Panc1 (cell line): Measurements from ENCODE around the gene ENKD1. TPM values are rescaled to one million over a fixed set of nuclear protein-coding genes. Genes with fewer than 3 reads are reported as not detected.

Experiments
- ATAC-seq: fragments of 200-7000 bp; cut with Tn5 transposase; 2 replicates; pipeline ENCODE4 v1.9.1; 2020; ENCODE audit warnings: mild to moderate bottlenecking, moderate library complexity
- BruUV-seq: library from RNA; stranded (reverse); fragments of 400-500 nt; replicated peaks from 2 replicates; lab custom pipeline; 2021; lab: Mats Ljungman, UMichigan
- CTCF ChIA-PET: fragments of 300-600 bp; sonication (Branson Sonifier 250); formaldehyde crosslinking; loops from one replicate; lab custom pipeline; 2022; ENCODE audit warnings: antibody characterized with exemption; lab: Charles Lee
- POLR2A ChIA-PET: fragments of 300-600 bp; sonication (Branson Sonifier 250); formaldehyde crosslinking; loops from one replicate; lab custom pipeline; 2022; ENCODE audit warnings: antibody characterized with exemption; lab: Charles Lee
- DNase-seq: peaks from one replicate; pipeline ENCODE4 v3.0.0-alpha.2; 2010; ENCODE audit warnings: low read depth, low spot score
- H3K27ac ChIP-seq: 2 replicates; pipeline ENCODE4 v1.5.1; 2011; ENCODE audit warnings: mild to moderate bottlenecking, low read length, inconsistent platforms
- H3K27me3 ChIP-seq: fragments of 200-500 bp; sonication (Bioruptor generic); 2 replicates; pipeline ENCODE4 v1.6.0; 2014; ENCODE audit warnings: low read length, inconsistent platforms; ENCODE audit not compliant: control insufficient read depth, insufficient read depth
- H3K36me3 ChIP-seq: fragments of 200-500 bp; sonication (Bioruptor generic); 2 replicates; pipeline ENCODE4 v1.5.1; 2014; ENCODE audit warnings: inconsistent platforms, mild to moderate bottlenecking, low read length, moderate library complexity; ENCODE audit not compliant: control insufficient read depth, insufficient read depth
- H3K4me1 ChIP-seq: 2 replicates; pipeline ENCODE4 v1.5.1; 2011; ENCODE audit warnings: inconsistent platforms, mild to moderate bottlenecking, low read length, moderate library complexity; ENCODE audit not compliant: control insufficient read depth, insufficient read depth
- H3K4me3 ChIP-seq, 2 experiments: 2 replicates each; pipeline ENCODE4 v1.5.1; 2011 to 2012; ENCODE audit warnings: low read depth in 2 of 2, low read length in 2 of 2, mild to moderate bottlenecking in 2 of 2, inconsistent platforms in 1 of 2, moderate library complexity in 1 of 2
- H3K9me3 ChIP-seq: fragments of 200-500 bp; sonication (Bioruptor generic); 2 replicates; pipeline ENCODE4 v1.5.1; 2014; ENCODE audit warnings: low read depth, mild to moderate bottlenecking, inconsistent platforms, low read length, moderate library complexity; ENCODE audit not compliant: control insufficient read depth, insufficient read depth
- POLR2AphosphoS5 ChIP-seq: IDR thresholded peaks from 2 replicates; pipeline ENCODE4 v1.6.1; 2012; ENCODE audit warnings: mild to moderate bottlenecking, low read depth, low read length, moderate library complexity
- SIN3A ChIP-seq: IDR thresholded peaks from 2 replicates; pipeline ENCODE4 v1.6.1; 2012; ENCODE audit warnings: low read depth, mild to moderate bottlenecking, low read length, moderate library complexity, borderline replicate concordance; ENCODE audit not compliant: insufficient read depth
- TCF7L2 ChIP-seq: IDR thresholded peaks from 2 replicates; pipeline ENCODE4 v1.6.1; 2011; ENCODE audit warnings: mild to moderate bottlenecking, low read depth, low read length, inconsistent platforms
- in situ Hi-C: cut with HindIII; loops from 2 replicates; pipeline ENCODE4 v1.10.0; 2016; ENCODE audit warnings: low sequenced_read_pairs, low pct_unique_long_range_greater_than_20kb
- intact Hi-C: fragments of 100-400 bp; cut with micrococcal nuclease; formaldehyde crosslinking; loops from one replicate; pipeline ENCODE4 v1.10.0; 2022; ENCODE audit not compliant: unreplicated experiment
- total RNA-seq: library from RNA; stranded (reverse); gene quantifications from one replicate; pipeline ENCODE4 v1.2.1, GENCODE V29; 2021; ENCODE audit not compliant: unreplicated experiment
- TF ChIP-seq, protein P1 (sequence below), 2 experiments: IDR thresholded peaks; 2 replicates each; pipeline ENCODE4 v1.6.1; 2011 to 2012; ENCODE audit warnings: low read depth in 2 of 2, control low read depth in 1 of 2, low read length in 1 of 2, mild to moderate bottlenecking in 1 of 2, moderate library complexity in 1 of 2; ENCODE audit not compliant: insufficient read depth in 1 of 2
- TF ChIP-seq, protein P2 (sequence below): fragments of 450-650 bp; IDR thresholded peaks from 2 replicates; pipeline ENCODE4 v1.5.1; 2017; ENCODE audit warnings: mild to moderate bottlenecking

Gene ENKD1
- total RNA-seq, 1 experiment from 2014 or later = 14.6 TPM

DNA sequence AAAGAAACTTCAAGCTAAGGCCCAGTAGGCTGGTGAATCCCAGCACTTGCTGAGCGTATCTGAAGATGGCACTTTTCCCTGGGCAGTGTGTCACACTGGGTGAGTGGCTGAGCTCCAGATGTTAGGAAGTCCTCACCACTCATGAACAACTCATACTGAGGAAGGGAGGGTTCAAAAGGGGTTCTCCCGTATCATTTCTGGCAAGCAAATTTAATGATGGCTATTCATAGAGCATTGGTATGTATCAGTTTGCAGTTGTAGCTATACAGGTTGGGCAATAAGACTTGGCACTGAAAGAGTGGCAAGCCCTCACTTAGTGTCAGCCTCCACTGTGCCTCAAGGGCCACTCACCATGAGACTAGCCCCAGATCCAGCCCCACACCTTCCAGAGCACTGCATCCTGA, 41.8 kb upstream of the ENKD1 start:
- in situ Hi-C loops (no loop called here), intact Hi-C loops (no loop called here)
- ATAC-seq = no peak
- POLR2A ChIA-PET = no interaction called here
- Histone ChIP-seq H3K4me1 (no peaks in the 10 kb centered on the region), H3K27me3 (no peaks in the 10 kb centered on the region), H3K4me3 (no peak overlapping the region), H3K27ac (no peak overlapping the region), H3K36me3 (no peaks in the 10 kb centered on the region), H3K9me3 (no peaks in the 10 kb centered on the region)
- BruUV-seq = no TSS peak
- no peak for TF ChIP-seq SIN3A
- CTCF ChIA-PET = no interaction called here
- no peak for DNase-seq

DNA sequence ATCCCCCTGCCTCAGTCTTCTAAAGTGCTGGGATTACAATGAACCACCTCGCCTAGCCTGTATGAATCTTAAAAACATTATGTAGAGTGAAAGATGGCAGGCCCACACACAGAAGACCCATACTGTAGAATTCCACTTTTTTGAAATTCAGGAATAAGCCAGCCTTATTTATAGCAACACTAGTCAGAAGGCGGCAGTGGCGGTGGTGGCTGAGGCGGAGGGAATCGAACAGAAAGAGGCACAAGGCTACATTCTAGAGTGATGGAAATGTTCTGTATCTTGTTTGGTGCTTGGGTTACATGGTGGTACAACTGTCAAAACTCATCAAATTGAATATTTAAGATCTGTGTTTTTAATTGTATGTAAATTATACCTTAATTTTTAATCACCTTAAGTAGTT, 41.2 kb upstream of the ENKD1 start:
- H3K27ac ChIP-seq = no peak overlapping the region
- CTCF ChIA-PET = no interaction called here
- no peak for TF ChIP-seq SIN3A
- no peak for TF ChIP-seq TCF7L2
- TF ChIP-seq, protein P1, sequence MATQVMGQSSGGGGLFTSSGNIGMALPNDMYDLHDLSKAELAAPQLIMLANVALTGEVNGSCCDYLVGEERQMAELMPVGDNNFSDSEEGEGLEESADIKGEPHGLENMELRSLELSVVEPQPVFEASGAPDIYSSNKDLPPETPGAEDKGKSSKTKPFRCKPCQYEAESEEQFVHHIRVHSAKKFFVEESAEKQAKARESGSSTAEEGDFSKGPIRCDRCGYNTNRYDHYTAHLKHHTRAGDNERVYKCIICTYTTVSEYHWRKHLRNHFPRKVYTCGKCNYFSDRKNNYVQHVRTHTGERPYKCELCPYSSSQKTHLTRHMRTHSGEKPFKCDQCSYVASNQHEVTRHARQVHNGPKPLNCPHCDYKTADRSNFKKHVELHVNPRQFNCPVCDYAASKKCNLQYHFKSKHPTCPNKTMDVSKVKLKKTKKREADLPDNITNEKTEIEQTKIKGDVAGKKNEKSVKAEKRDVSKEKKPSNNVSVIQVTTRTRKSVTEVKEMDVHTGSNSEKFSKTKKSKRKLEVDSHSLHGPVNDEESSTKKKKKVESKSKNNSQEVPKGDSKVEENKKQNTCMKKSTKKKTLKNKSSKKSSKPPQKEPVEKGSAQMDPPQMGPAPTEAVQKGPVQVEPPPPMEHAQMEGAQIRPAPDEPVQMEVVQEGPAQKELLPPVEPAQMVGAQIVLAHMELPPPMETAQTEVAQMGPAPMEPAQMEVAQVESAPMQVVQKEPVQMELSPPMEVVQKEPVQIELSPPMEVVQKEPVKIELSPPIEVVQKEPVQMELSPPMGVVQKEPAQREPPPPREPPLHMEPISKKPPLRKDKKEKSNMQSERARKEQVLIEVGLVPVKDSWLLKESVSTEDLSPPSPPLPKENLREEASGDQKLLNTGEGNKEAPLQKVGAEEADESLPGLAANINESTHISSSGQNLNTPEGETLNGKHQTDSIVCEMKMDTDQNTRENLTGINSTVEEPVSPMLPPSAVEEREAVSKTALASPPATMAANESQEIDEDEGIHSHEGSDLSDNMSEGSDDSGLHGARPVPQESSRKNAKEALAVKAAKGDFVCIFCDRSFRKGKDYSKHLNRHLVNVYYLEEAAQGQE (IDR thresholded peaks at IDR 0.05; ENCODE audit: insufficient read depth in 1 of 2, low read depth in 2 of 2, low read length in 1 of 2) = no peak
- TF ChIP-seq, protein P2, sequence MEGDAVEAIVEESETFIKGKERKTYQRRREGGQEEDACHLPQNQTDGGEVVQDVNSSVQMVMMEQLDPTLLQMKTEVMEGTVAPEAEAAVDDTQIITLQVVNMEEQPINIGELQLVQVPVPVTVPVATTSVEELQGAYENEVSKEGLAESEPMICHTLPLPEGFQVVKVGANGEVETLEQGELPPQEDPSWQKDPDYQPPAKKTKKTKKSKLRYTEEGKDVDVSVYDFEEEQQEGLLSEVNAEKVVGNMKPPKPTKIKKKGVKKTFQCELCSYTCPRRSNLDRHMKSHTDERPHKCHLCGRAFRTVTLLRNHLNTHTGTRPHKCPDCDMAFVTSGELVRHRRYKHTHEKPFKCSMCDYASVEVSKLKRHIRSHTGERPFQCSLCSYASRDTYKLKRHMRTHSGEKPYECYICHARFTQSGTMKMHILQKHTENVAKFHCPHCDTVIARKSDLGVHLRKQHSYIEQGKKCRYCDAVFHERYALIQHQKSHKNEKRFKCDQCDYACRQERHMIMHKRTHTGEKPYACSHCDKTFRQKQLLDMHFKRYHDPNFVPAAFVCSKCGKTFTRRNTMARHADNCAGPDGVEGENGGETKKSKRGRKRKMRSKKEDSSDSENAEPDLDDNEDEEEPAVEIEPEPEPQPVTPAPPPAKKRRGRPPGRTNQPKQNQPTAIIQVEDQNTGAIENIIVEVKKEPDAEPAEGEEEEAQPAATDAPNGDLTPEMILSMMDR = no peak
- no peak for TF ChIP-seq POLR2AphosphoS5
- no peaks in the 10 kb centered on the region for H3K9me3 ChIP-seq
- no peaks in the 10 kb centered on the region for H3K36me3 ChIP-seq
- no peak for ATAC-seq
- intact Hi-C loops = no loop called here
- in situ Hi-C loops = no loop called here
- POLR2A ChIA-PET = no interaction called here
- no peaks in the 10 kb centered on the region for H3K4me1 ChIP-seq
- H3K27me3 ChIP-seq = no peaks in the 10 kb centered on the region
- BruUV-seq = no TSS peak
- no peak overlapping the region for H3K4me3 ChIP-seq
- DNase-seq = no peak

DNA sequence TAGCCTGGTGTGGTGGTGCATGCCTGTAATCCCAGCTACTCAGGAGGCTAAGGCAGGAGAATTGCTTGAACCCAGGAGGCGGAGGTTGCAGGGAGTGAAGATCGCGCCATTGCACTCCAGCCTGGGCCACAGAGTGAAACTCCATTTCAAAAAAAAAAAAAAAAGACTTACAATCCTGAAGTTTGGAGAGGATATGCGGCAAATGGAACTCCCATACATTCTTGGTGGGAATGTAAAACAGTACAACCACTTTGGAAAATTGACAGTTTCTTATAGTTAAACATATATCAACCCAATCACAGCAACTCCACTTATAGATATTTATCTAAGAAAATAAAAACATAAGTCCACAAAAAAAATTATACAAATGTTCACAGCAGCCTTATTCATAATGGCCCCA, 40.7 kb upstream of the ENKD1 start:
- in situ Hi-C loops = no loop called here
- ChIA-PET POLR2A (no interaction called here), CTCF (no interaction called here)

More for the DNA sequence above, 40.7 kb upstream of the ENKD1 start:
- TF ChIP-seq TCF7L2 = no peak
- TF ChIP-seq, protein P2 = no peak
- no peak for TF ChIP-seq POLR2AphosphoS5
- TF ChIP-seq, protein P1 (IDR thresholded peaks at IDR 0.05; ENCODE audit: insufficient read depth in 1 of 2, low read depth in 2 of 2, low read length in 1 of 2) = no peak
- no peak for TF ChIP-seq SIN3A
- BruUV-seq = no TSS peak
- Histone ChIP-seq H3K27me3 (no peaks in the 10 kb centered on the region), H3K4me1 (no peaks in the 10 kb centered on the region), H3K36me3 (no peaks in the 10 kb centered on the region), H3K4me3 (no peak overlapping the region), H3K27ac (no peak overlapping the region), H3K9me3 (no peaks in the 10 kb centered on the region)
- intact Hi-C loops = no loop called here
- DNase-seq = no peak
- no peak for ATAC-seq
